ENCODE data around the gene CEP152. TPM values are rescaled to one million over a fixed set of nuclear protein-coding genes. Genes with fewer than 3 reads are reported as not detected.
"Not testable (repeated sequence)": the region's sequence is repeated elsewhere in the genome, so short reads cannot be mapped to it uniquely, and the experiment has no call there.

Gene CEP152
- total RNA-seq, 1 donor from 2014 or later = 3.6 TPM

DNA sequence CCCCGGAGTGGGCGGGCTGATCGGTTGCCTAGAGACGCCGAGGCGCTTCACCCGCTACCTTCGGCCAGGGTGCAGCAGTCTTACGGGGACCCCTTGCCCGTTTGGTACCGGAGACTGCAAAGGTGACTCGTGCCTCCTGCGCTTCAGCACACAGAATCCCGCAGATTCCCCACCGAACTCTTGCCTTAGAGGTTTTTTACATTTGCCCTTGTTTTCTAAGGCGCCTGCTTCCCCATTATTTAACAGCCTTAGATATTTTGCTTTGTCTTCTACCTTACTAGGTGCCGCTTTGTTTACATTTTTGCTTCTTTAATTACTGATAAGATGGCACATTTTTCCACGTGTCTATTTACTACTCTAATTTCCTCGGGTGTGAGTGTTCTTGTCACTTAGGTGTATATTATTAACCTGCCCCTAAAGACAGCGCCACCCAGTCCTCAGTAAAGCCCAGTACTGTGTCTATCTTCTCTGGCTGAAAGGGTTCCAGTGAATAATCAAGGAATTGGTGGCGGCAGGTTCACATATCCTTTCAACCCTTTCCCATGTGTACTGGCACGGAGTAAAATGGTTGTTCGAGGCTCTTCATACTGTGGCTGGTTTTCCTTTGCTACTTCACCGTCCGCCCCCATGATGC is 573 bp upstream of the CEP152 start:
- DNase-seq = peak; percentile 22

DNA sequence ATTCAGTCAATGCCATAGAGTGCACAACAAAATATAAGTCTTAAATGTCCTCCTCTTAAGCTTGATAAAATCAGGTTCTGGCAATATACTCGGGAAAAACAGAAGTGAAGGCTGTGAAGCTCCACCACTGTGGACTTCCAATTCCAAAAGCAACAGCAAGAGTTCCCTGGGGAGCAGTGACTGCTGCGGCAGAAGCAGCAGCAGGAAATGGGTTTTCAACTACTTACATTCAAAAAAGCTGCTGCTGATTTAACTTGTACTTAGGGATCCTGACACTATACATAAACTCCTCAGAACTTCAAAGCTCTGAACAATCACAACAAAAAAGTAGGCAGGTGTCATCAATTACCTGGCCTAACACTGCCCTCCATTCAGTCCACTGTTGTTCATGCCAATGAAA is 4.7 kb downstream of the CEP152 start:
- peak; percentile 48 for DNase-seq

DNA sequence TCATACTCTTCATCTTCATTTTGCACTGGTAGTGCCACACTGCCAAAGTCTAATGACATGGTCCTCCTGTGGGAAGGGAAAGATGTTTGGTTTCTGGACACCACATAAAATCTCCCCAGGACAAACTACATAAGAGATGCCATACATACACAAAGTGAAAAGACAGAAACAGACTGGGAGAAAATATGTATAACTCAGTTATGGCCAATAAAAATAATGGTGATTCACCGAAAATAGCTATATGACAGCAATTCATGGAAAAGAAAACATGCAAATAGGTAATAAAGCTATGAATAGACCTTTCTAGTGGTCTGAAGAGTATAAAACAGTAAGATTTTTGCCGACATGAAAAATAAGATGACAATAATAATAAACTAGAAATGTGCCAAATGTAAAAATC is 5.3 kb downstream of the CEP152 start:
- no peak for DNase-seq

DNA sequence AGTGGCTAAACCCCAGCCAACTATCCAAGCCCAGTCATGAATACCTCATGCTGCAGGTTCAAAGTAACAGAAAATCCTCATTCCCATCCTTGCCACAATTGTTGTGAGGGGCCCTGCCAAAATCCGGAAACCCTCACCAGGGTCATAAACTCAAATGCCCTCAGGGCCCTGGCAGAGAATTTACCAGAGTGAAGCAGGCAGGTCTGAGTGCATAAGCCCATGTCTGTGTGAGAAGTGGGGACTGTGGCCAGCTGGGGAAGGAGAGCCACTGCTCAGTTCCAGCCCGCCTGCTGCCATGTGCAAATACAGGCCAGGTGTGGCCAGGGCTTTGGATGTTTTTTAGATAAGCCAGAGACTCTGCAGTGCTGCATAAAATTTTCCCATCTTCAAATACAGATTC is 7.0 kb downstream of the CEP152 start:
- DNase-seq = no peak

DNA sequence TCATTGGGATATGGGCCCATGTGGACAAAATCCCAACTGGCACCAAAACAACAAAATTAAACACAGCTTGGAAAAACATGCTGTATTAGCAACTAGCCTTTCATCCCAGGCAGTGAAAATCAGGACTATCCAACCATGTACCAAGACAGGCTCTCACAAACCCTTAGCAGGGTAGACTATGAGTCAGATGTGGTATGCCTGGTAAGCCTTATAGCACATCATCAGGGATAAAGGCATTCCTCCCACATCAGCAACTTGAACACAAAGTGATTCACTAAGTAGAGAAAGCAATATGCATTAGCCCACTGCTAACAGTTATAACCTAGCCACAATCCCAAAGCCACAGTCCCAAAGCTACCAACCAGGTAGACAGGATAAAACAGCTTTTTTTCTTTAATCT is 8.0 kb downstream of the CEP152 start:
- DNase-seq = peak; percentile 10

DNA sequence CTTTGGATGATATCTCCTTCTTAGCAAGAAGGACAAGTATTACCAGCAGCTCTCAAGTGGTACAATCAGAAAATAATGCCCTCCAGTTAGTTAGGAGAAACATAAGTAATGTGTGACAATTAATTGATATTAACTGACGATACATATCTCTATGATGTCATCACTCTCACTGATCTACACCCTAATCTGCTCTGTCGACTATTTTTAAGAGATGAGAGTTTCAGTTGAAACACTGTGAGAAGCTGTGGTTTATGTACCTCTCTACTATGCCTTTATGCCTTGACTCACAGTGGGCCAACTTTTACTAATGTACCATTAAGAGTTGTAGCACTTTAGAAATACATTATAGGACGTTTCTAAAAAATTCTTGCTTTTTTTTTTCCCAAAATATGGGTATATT is 8.6 kb downstream of the CEP152 start:
- DNase-seq = no peak

DNA sequence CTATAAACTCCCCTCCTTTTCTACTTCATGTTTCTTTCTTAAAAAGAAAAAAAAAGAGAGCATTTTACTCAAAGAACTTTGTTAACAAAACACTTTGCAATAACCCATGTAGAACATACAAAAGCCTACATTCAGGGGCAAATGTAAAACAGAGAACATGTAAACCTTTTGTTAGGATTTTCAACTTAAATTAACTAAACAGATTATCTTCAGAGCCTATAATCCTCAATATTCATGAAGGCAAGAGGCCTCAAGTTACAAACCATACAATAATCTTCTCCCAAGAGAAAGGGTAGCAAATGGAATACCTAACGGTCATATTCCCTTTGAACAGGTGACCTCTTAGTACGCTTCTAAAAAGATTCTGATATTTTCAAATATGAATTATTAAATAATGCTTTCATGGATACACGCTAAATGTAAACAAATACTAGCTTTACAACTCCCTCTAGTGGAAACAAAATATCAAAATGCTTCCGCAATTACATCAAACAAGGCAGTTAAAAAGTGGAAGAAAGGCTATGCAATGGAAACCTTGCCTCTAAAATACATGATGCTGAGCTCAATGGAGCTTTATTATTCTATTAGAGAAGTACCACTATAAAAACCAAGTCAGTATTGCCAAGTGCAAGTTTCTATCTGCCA is 9.9 kb downstream of the CEP152 start:
- DNase-seq = peak; percentile 70

DNA sequence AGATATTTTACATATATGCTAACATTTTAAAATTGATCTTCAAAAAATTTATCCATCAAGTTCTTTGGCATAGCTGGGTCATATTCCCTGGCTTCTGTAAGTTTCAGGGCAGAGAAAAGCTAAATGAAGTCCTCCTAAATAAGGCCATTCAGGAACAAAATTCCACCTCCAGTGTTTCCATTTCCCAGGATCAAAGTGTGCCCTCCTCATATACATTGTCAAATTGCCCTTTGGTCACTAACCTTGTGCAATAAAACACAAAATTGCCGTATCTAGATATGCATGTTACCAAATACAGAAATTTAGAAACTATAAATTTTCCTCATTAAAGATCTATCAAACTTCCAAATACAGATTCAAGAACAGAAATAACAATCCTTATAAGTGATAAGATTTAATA is 10.6 kb downstream of the CEP152 start:
- no peak for DNase-seq

DNA sequence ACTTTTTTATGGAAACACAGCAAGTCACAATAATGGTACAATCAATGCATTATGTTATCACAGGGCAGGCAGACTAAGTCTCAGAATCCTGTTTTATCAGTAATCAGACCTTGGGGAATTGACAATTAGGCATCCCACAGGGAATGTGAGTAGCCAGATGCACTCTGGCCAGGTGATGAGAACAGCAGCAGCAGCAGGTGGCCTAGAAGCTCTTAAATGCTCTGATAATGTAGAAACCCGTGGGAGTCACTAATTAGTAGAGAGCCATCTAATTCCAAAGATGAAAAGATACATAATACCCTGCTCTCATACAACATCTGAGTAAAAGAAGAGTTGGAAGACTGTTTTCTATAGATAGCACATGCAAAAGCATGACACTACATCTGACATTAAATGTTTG is 12.6 kb downstream of the CEP152 start:
- DNase-seq = no peak

DNA sequence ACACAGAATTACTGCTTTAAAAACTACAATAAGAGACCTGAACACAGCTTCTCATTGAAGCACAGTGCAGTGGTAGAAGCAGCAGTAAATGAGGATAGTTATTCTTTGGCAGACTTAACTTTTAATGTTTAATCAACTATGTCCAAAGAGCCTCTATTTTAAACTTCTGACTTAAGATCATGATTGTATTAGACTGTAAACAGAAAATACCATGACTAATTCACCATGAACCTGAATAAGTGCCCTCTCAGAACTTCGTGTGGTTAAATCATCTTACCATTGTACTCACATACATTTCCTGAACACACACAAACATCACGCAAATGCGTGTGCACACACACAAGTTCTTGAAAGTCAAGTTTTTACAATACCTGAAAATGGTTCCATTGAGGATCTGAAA is 13.9 kb downstream of the CEP152 start:
- DNase-seq = peak; percentile 62

DNA sequence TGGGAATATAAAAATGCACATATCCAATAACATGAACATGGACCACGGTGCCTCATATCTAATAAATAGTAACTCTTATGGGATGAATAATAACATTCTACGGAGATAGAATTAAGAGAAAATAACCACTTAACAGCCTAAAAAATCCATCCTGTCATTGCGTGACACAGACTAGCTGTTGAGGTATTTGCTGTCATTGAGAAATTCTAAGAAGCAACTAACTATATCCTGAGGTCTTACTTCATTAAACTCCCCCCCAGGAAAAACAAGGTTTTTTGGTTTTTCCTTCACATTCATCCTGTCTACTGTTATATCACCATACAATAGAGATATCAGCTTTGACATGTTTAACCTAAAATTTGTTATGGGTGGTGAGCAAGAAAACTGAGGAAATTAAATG is 14.3 kb downstream of the CEP152 start:
- no peak for DNase-seq

DNA sequence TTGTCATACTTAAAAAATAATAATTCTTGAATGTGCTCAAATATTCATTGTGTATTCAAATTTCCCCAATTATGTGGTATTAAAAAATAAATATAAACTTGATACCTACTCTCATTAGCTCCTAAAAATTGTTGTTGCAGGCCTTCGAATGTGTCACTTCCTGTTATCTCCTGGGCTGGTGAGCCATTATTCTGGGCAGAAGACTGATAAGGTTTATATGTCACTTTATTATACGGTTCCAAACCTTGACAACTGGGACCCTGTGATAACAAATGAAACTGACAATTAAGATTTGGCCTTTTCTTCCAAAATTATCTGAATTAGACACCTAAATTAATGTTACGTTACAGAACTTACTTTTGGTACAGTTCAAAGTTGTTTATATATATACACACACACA is 15.0 kb downstream of the CEP152 start:
- no peak for DNase-seq

DNA sequence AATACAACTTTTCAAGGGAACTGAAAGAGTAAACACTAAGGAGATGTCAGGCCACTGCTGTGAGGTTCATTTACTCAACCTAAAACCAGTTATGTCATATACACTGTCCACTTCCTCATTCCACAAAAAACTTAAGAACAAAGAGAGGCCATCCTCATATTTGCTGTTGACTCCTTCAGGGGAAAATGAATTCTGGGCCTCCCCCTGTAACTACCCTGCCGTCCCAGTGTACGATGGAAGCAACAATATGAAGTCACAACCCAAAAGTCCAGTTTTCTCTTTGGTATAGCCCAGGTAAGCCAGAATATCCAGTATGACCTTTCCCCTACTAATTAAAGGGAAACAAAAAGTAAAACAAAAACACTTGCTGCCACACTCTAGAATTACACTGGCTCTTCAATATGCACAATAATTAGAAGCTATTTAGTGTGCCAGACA is 16.2 kb downstream of the CEP152 start:
- peak; percentile 19 for DNase-seq

DNA sequence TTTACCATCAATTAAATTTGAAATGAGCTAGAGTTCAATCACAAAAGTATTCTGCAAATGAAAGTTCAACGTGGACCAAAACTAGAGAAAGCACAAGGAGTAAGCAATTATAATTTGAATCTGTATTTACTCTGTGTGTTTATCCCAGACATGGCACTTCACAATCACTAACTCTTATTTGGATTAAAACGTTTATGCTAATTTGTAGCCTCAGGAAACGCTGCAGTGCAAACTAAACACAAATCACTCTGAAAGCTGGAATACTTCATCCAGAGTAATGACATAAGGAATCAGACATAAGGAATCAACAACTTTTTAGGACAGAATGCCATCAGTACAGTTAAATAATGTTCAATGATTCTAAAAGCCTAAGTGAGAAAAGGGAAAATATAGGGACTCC is 18.5 kb downstream of the CEP152 start:
- no peak for DNase-seq

DNA sequence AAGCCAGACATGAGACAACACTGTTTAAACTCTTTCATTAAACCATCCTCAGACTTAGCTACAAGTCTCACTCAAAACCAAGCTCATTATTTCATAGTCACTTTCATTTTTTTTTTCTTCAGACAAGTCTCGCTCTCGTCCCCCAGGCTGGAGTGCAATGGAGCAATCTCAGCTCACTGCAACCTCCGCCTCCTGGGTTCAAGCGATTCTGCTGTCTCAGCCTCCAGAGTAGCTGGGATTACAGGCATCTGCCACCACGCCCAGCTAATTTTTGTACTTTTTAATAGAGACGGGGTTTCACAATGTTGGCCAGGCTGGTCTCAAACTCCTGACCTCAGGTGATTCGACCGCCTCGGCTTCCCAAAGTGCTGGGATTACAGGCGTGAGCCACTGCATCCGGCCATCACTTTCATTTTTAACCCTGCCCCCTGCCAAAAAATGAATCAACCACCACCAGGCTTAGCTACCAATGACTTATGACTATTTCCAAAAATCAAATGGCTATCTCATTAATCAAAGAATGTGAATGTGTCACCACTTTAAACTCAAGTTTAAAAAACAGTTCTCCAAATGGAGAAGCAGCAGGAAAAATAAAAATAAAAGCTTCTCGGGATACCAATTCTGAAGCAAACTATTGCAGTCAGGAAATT is 20.3 kb downstream of the CEP152 start:
- not testable (repeated sequence) for DNase-seq

DNA sequence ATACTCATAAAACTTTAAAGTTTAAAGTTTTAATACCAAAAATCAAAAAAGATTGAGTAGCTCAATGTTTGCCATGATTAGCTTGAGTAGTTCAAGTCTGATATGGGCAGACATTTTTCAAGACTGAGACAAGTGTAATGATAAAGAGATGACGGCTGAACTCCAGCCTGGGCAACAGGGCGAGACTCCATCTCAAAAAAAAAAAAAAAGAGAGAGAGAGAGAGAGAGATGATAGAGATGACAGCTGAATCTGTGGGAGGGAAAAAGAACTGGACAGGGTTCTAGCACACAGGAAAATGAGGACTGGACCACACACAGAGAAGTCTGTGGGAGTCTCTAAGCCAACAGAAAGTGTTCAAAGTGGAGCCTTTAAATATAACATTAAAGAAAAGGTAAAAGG is 25.2 kb downstream of the CEP152 start:
- no peak for DNase-seq

DNA sequence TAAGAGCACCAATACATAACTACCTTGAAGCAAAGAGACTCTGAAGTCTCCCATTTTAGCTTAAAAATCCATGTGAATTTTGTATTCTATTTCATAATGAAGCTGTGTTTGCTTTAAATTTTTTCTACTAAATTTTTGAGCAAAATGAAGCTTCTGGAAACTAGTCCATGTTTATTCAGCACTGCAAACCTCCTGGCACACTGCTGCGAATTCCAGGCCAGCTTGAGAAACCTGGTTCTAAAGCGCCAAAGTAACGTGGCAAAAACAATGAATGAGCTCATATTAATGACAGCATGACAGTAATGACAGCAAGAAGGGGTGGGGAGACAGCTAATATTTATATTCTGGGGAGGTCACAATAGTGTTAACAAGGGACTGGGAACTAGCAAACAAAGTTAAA is 25.7 kb downstream of the CEP152 start:
- DNase-seq = no peak

DNA sequence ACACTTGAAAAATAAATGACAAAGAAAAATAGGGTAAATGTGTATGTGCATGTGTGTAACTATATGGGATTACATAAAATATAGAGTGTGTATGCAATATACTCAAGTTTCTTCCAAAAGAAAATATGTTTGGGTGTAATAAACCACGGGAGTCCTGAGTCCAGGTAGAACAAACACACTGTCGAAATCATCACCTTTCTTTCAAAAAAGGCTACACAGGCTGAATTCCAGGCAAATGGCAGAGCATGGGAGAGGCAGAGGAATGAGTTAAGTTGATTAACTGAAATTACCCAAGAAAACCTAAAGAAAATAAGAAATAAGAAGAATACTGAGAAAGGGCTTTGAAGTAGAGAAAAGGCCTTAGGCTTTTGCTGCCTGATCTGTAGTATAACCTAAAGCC is 26.1 kb downstream of the CEP152 start:
- no peak for DNase-seq

DNA sequence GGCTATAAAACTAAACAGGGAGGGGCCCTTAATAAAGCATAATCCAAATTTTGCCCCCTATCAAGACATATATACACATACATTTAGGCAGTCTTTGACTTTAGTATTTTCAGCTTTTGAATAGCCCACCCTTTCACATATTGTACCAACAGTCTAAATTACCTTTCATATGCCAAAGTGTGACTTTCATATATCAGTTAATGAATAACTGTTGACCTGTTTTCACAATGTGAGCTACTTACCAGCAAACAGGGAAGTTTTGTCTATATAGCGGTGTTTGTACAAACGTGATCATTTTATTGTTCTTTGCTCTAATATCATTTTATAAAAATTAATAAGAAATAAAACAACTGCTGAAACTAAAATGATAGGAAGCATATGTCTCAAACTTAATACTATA is 28.0 kb downstream of the CEP152 start:
- no peak for DNase-seq

DNA sequence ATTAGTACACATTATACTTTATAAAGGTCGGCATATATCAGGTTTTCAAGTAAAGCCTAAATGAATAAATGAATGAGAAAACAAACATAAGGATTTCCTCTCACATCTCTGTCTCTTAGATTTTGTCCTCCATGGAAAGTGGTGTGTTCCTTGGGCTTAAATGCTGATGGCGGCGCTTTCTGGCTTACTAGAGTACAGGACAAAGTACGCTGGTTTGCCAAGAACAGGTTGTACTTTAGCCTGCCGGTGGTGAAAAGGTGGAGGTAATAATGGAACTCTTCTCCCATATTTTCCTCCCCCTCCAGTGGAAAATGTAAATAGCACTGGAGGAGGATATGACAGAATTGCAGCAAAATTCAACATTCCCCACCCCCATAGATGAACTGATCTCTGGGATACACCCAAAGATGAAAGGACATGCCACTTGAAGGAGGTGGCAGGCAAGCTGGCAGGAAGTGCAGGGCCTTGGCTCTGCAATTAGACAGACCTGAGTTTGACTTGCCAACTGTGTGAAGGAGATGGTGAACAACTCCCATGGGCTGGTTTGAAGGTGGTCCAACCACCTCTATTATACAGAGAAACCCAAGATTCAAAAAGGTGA is 29.3 kb downstream of the CEP152 start:
- DNase-seq = no peak

DNA sequence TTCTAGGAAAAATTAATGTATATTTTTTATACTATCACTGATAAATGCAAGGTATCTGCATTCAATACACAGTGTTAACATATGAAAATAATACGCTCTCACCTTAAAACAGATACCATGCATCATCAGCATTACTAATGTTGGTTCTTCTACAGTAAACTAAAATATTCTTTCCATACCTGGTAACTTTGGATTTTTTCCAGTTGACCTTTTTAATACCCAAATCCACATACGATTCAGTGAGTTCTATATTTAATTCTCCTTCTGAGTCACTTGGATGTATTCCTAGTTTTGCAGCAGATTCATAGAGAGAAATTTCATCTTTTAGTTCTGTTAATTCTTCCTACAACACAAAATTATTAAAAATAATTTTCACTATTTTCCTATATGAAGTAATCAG is 29.9 kb downstream of the CEP152 start:
- DNase-seq = no peak

DNA sequence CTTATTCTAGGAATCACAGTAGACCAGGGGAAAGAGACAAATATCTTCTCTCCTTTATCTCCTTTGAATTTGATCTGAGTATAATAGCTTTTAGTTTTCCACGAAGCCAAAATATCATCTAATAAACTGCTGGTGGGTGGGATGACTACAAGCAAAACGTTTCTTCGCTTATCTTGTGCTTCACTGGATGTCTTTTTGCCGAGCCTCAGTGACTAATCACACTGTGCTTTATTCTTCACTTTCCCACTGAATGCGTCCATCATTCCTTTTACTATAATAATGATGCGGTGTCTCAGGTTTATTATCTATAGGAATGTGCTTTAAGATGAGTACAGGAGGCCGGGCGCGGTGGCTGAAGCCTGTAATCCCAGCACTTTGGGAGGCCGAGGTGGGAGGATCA is 32.5 kb downstream of the CEP152 start:
- no peak for DNase-seq

DNA sequence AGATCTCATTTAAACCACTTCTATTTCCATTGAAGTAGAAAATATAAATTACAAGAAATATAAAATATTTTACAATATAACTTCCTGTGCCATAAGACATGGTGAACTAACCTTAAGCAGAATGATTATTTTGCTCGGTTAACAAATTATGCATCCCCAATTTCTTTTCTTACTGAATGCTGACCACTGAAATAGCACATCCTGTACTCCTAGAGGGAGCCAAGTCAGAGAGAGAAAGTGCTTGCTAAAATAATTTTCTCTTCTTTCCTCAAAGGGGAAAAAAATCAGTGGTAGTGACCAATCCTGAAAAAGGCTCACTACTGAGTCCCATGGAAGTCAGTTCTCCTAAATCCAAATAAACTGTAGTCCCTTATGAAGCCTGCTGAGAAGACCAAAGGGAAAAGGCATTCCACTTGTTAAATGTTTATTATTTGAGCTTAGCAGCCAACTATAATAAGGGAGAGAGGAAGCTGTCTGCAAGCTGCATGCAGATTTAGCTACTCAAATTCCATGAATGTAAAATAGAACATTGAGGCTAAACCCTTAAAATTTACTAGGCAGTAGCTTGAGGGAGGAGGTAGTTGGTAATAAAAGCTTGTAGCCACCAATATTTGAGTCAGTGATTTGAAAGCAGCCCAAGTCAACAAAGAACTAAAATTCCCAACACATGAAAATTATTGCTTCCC is 33.1 kb downstream of the CEP152 start:
- DNase-seq = no peak
